GM21717 (cell line): Measurements from ENCODE around the gene TIMD4.
A peak's percentile ranks its signal among the peaks of the same experiment; 100 is the strongest.
"Not testable (repeated sequence)": the region's sequence is repeated elsewhere in the genome, so short reads cannot be mapped to it uniquely, and the experiment has no call there.

ENCODE experiments used
- ATAC-seq: cut with Tn5 transposase; IDR thresholded peaks from one replicate; pipeline ENCODE4 v1.9.1; 2021; ENCODE audit warnings: mild to moderate bottlenecking, moderate library complexity; ENCODE audit not compliant: unreplicated experiment

The TIMD4 gene

GRCh38 chr5:156963125-156963524, at the start of gene TIMD4:
Gene TIMD4 (minus strand): TSS chr5:156963226. CDS start chr5:156963198, 28 bp downstream.
- no peak for ATAC-seq

GRCh38 chr5:157006262-157006661, 43.2 kb upstream of the TIMD4 start:
- no peak for ATAC-seq

- ATAC-seq, result no peak
These were observed 42.0 kb upstream of the TIMD4 start for GRCh38 chr5:157004893-157005551.

GRCh38 chr5:156991714-156992113, 28.7 kb upstream of the TIMD4 start:
- no peak for ATAC-seq

GRCh38 chr5:156984064-156984463, 21.0 kb upstream of the TIMD4 start:
- ATAC-seq, result no peak

GRCh38 chr5:156981481-156981880, 18.5 kb upstream of the TIMD4 start:
- ATAC-seq, result no peak

GRCh38 chr5:156974328-156974727, 11.3 kb upstream of the TIMD4 start:
- ATAC-seq, result no peak

- no peak for ATAC-seq
These were observed 9.0 kb upstream of the TIMD4 start for GRCh38 chr5:156971848-156972525.

- ATAC-seq, result no peak
These were observed 8.4 kb upstream of the TIMD4 start for GRCh38 chr5:156971415-156971814.

GRCh38 chr5:156967386-156967785, 4.4 kb upstream of the TIMD4 start:
- ATAC-seq, result not testable (repeated sequence)

- ATAC-seq, result no peak
These were observed 6.7 kb downstream of the TIMD4 start for GRCh38 chr5:156956321-156956720.

- ATAC-seq, result no peak
These were observed 11.7 kb downstream of the TIMD4 start for GRCh38 chr5:156951359-156951758.

GRCh38 chr5:156950716-156951115, 12.3 kb downstream of the TIMD4 start:
- no peak for ATAC-seq

- no peak for ATAC-seq
These were observed 13.6 kb downstream of the TIMD4 start for GRCh38 chr5:156949424-156949823.

GRCh38 chr5:156947925-156948324, 15.1 kb downstream of the TIMD4 start:
- no peak for ATAC-seq

GRCh38 chr5:156942064-156942463, 21.0 kb downstream of the TIMD4 start:
- ATAC-seq, result peak; percentile 91

- ATAC-seq, result not testable (repeated sequence)
These were observed 22.6 kb downstream of the TIMD4 start for GRCh38 chr5:156940462-156940861.

- no peak for ATAC-seq
These were observed 26.1 kb downstream of the TIMD4 start for GRCh38 chr5:156936972-156937371.

- ATAC-seq, result no peak
These were observed 28.4 kb downstream of the TIMD4 start for GRCh38 chr5:156934450-156935211.

- no peak for ATAC-seq
These were observed 33.6 kb downstream of the TIMD4 start for GRCh38 chr5:156929366-156929948.

- ATAC-seq, result no peak
These were observed 35.5 kb downstream of the TIMD4 start for GRCh38 chr5:156927545-156927944.
